Measurements from ENCODE around the gene NFIB. TPM values are rescaled to one million over a fixed set of nuclear protein-coding genes. Genes with fewer than 3 reads are reported as not detected.

The NFIB gene
- total RNA-seq, 2 experiments from 2014 or later = not detected

DNA sequence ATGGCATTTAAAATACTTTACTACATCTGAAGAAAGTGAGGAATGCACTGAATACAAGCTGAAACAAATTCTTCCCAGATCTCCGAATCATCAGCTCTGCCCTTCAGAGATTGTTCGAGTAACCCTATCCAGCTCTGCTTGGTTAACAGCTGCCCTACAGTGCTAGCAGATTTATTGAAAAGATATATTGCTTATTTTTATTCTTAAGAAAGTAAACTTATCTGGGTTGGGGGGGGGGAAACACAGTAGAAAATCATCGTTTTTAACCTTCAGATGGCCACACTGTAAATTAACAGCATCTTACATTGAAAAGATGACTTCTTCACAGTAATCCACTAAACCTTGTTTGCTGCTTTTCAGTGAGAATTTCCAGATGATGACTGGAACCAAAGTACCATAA, 210.8 kb downstream of the NFIB start:
- Mint-ChIP-seq H3K4me3 (no peak overlapping the region), H3K27ac (no peak overlapping the region), H3K4me1 (ENCODE audit: low read depth) (no peaks in the 10 kb centered on the region), H3K27me3 (no peaks in the 10 kb centered on the region), H3K36me3 (ENCODE audit: low read depth) (no peaks in the 10 kb centered on the region), H3K9me3 (no peaks in the 10 kb centered on the region)
- POLR2A ChIA-PET = interaction anchor here (0.6 kb wide), 1 partner anchor 338 kb away, joined by 3 read pairs; no protein-coding TSS in a partner anchor
- CTCF ChIA-PET = no interaction called here
- TF ChIP-seq, protein P1, sequence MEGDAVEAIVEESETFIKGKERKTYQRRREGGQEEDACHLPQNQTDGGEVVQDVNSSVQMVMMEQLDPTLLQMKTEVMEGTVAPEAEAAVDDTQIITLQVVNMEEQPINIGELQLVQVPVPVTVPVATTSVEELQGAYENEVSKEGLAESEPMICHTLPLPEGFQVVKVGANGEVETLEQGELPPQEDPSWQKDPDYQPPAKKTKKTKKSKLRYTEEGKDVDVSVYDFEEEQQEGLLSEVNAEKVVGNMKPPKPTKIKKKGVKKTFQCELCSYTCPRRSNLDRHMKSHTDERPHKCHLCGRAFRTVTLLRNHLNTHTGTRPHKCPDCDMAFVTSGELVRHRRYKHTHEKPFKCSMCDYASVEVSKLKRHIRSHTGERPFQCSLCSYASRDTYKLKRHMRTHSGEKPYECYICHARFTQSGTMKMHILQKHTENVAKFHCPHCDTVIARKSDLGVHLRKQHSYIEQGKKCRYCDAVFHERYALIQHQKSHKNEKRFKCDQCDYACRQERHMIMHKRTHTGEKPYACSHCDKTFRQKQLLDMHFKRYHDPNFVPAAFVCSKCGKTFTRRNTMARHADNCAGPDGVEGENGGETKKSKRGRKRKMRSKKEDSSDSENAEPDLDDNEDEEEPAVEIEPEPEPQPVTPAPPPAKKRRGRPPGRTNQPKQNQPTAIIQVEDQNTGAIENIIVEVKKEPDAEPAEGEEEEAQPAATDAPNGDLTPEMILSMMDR (IDR thresholded peaks at IDR 0.05) = no peak
- intact Hi-C loops (cut with micrococcal nuclease) = no loop called here
- DNase-seq (no peak), ATAC-seq (no peak)

DNA sequence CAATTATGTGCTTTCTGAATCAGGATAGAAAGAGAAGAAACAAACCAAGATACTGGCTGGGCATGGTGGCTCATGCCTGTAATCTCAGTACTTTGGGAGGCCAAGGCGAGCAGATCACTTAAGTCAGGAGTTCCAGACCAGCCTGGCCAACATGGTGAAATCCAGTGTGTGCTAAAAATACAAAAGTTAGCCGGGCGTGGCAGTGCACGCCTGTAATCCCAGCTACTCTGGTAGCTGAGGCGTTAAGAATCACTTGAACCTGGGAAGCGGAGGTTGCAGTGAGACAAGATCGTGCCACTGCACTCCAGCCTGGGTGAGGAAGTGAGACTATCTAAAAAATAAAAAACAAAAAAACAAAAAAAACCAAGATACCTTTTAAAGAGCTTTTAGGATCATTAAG, 214.2 kb downstream of the NFIB start:
- Mint-ChIP-seq H3K27ac (no peak overlapping the region), H3K4me1 (ENCODE audit: low read depth) (no peaks in the 10 kb centered on the region), H3K36me3 (ENCODE audit: low read depth) (no peaks in the 10 kb centered on the region), H3K27me3 (no peaks in the 10 kb centered on the region), H3K4me3 (no peak overlapping the region), H3K9me3 (no peaks in the 10 kb centered on the region)
- POLR2A ChIA-PET = no interaction called here
- TF ChIP-seq, protein P1 (IDR thresholded peaks at IDR 0.05) = no peak
- intact Hi-C loops (cut with micrococcal nuclease) = no loop called here
- DNase-seq = no peak
- no peak for ATAC-seq
- CTCF ChIA-PET = no interaction called here

DNA sequence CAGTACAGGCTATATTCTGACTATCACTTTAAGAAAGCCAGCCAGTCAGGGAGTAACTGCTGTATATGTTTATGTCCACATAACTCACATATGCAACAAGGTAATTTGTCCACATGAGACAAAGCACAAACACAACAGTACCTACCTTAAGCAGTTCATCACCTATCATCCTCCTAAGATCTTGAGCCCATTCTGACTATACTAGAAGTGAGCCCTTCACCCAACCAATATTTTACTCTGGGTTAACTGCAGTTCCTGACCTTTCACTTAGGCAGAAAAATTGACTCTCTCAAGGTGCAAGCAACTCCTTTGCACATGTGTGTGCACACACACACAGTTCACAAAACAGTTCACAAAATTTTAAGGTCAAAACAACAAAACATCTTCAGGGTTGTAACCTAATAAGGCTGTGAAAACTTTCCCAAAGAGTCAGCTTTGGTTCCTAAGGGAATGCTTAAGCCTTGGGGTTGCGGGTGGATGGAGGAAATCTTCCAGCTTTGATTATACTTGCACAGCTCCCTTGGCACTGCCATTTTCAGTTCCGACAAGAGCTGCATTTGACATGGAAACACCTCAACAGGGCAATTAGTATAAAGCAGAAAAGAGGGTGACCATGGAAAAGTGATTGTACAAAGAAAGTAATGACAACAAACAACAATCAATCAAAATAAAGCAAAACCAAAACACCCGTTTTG, 215.3 kb downstream of the NFIB start:
- ChIA-PET POLR2A (no interaction called here), CTCF (no interaction called here)
- no peaks in the 10 kb centered on the region for H3K27me3 Mint-ChIP-seq
- DNase-seq (no peak), ATAC-seq (no peak)
- H3K9me3 Mint-ChIP-seq = no peaks in the 10 kb centered on the region
- TF ChIP-seq, protein P1 (IDR thresholded peaks at IDR 0.05) = no peak
- H3K36me3 Mint-ChIP-seq (ENCODE audit: low read depth) = no peaks in the 10 kb centered on the region
- H3K4me1 Mint-ChIP-seq (ENCODE audit: low read depth) = no peaks in the 10 kb centered on the region
- intact Hi-C loops (cut with micrococcal nuclease) = no loop called here
- H3K27ac Mint-ChIP-seq = no peak overlapping the region
- H3K4me3 Mint-ChIP-seq = no peak overlapping the region

DNA sequence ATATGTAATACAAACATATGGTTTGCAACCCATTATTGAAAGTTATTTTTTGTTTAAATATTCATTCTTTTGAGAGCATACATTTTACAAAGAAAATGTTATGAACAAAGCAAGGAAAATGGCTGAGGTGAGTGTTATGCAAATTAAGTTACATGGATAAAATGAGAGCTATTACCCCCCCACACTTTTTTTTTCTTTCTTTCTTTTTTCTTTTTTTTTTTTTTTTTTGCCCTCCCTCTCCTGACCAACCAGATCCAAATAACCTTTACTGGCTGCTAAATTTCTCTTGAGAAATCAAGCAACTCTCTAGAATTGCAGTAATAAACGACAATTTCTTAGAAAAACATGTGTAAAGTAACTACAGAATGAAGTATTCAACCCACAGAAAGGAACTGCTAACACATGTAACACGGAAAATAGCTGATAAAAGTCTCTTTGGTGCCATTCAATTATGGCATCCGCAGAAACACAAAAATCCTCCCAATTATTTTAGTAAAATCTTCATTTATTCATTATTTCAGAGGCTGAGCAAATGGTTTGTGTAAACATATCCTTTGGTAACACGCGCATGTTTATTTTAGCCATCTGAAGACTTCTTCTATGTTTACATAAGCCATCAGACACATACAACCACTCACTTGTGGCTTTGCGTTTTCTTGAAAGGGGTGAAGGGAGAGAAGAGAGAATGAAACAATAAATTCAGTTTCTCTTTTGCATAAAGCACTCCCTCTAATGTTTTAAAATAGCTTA, 216.1 kb downstream of the NFIB start:
- ChIA-PET POLR2A (no interaction called here), CTCF (no interaction called here)
- no peaks in the 10 kb centered on the region for H3K4me1 Mint-ChIP-seq (ENCODE audit: low read depth)
- no peak overlapping the region for H3K27ac Mint-ChIP-seq
- TF ChIP-seq, protein P1 (IDR thresholded peaks at IDR 0.05) = no peak
- DNase-seq = no peak
- H3K27me3 Mint-ChIP-seq = no peaks in the 10 kb centered on the region
- no peaks in the 10 kb centered on the region for H3K36me3 Mint-ChIP-seq (ENCODE audit: low read depth)
- H3K9me3 Mint-ChIP-seq = no peaks in the 10 kb centered on the region
- no peak for ATAC-seq
- H3K4me3 Mint-ChIP-seq = no peak overlapping the region
- intact Hi-C loops (cut with micrococcal nuclease) = no loop called here

DNA sequence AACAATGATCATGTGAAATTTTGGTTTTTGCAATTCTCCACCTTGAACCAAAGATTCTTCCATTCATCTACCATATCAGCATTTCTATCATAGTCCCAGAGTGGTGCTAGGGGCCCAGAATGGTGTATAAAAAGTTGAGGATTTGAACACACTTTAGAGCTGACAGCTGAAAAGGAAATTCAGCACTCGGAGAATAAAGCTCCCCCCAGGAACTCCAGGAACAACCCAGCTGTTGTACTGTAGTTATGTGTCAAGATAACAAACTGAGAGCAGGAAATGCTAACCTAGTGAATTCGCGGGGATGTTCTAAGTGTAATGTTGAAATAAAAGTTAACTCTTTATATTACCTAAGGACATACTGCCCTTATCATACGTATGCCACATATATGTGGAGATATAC, 216.7 kb downstream of the NFIB start:
- TF ChIP-seq, protein P1 (IDR thresholded peaks at IDR 0.05) = no peak
- ChIA-PET CTCF (no interaction called here), POLR2A (no interaction called here)
- Mint-ChIP-seq H3K4me3 (no peak overlapping the region), H3K27ac (no peak overlapping the region), H3K36me3 (ENCODE audit: low read depth) (no peaks in the 10 kb centered on the region), H3K4me1 (ENCODE audit: low read depth) (no peaks in the 10 kb centered on the region), H3K27me3 (no peaks in the 10 kb centered on the region), H3K9me3 (no peaks in the 10 kb centered on the region)
- DNase-seq (no peak), ATAC-seq (no peak)
- intact Hi-C loops (cut with micrococcal nuclease) = no loop called here
